Nephron progenitor cell (in vitro differentiated cells): ENCODE data around the gene PER2.
A peak's percentile ranks its signal among the peaks of the same experiment; 100 is the strongest.

ENCODE experiments used
- DNase-seq: peaks from one replicate; pipeline ENCODE4 v3.0.0; 2021
- H3K27ac Mint-ChIP-seq: 2 replicates; pipeline ENCODE4 v1.8.0; 2021; ENCODE audit warnings: mild to moderate bottlenecking, moderate library complexity, mixed read lengths
- H3K27me3 Mint-ChIP-seq: 2 replicates; pipeline ENCODE4 v1.8.0; 2021; ENCODE audit warnings: mild to moderate bottlenecking, low read depth, mixed read lengths; ENCODE audit not compliant: poor library complexity
- H3K36me3 Mint-ChIP-seq: 2 replicates; pipeline ENCODE4 v1.8.0; 2021; ENCODE audit warnings: low read depth, mixed read lengths
- H3K4me1 Mint-ChIP-seq: 2 replicates; pipeline ENCODE4 v1.8.0; 2021; ENCODE audit warnings: mixed read lengths
- H3K4me3 Mint-ChIP-seq: 2 replicates; pipeline ENCODE4 v1.8.0; 2021; ENCODE audit warnings: mild to moderate bottlenecking, moderate library complexity, mixed read lengths
- H3K9me3 Mint-ChIP-seq: 2 replicates; pipeline ENCODE4 v1.8.0; 2021; ENCODE audit warnings: mild to moderate bottlenecking, moderate library complexity, mixed read lengths
- TF ChIP-seq, protein P1 (sequence below): fragments of 200-600 bp; sonication (generic); IDR thresholded peaks from 2 replicates; pipeline ENCODE4 v1.5.0; 2021; ENCODE audit warnings: antibody characterized with exemption

The PER2 gene

DNA sequence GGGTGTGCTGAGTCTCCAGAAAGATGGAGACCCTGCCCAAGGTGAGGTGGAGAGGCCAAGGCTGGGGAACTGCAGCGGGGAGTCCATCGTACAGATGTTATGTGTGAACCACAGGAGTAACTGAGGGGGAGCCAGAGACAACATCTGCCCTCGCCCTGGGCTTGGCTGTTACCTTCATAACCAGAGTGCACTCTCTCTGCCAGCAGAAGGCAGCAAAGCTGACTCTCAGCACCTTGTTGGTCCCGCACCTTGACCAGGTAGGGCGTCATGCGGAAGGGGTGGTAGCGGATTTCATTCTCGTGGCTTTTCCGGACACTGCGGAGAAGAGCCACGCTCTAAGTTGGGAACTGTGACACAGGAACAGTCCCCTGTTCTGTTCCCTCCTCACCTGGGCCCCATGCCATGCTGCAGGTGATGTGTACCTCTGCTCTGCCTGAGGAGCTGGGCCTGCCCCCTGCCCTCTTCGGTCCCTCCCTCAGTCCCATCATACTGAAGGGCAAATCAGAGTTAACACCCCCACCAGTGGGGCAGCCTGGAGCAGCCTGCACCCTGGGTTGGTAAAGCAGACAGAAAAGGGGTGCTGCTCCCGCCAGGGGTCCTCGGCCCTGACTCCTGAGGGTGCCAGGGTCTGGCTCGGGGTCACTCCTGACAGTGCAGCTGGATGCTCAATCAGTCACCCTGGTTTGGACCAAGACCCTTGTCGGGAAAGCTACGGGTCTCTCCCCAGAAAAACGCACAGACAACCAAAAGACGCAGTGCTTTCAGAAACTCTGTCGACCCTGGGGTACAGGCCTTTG, 20.3 kb downstream of the PER2 start:
- Mint-ChIP-seq H3K4me1 (peaks cover 26% of the 10 kb centered on the region), H3K27ac (no peak overlapping the region), H3K4me3 (no peak overlapping the region), H3K27me3 (no peaks in the 10 kb centered on the region), H3K9me3 (no peaks in the 10 kb centered on the region), H3K36me3 (peaks cover 26% of the 10 kb centered on the region)
- DNase-seq = peak; percentile 0
- TF ChIP-seq, protein P1, sequence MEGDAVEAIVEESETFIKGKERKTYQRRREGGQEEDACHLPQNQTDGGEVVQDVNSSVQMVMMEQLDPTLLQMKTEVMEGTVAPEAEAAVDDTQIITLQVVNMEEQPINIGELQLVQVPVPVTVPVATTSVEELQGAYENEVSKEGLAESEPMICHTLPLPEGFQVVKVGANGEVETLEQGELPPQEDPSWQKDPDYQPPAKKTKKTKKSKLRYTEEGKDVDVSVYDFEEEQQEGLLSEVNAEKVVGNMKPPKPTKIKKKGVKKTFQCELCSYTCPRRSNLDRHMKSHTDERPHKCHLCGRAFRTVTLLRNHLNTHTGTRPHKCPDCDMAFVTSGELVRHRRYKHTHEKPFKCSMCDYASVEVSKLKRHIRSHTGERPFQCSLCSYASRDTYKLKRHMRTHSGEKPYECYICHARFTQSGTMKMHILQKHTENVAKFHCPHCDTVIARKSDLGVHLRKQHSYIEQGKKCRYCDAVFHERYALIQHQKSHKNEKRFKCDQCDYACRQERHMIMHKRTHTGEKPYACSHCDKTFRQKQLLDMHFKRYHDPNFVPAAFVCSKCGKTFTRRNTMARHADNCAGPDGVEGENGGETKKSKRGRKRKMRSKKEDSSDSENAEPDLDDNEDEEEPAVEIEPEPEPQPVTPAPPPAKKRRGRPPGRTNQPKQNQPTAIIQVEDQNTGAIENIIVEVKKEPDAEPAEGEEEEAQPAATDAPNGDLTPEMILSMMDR = no peak

DNA sequence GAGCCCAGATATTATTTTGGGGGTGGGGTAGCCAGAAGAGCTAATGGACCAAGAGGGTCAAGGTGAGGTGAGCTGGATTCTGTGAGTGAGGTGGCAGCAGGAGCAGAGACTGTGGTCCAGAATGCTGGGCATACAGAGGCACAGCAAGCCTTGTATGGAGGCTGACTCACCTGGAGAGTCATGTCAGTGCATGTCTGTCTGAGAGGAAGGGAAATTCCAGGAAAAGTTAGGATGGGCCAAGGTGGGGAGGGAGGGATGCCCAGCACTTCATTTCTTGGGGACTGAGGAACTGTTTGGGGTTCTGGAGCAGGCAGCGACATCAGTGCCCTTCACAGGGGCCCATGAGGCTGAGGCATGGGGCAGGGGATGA, 21.1 kb downstream of the PER2 start:
- peaks cover 27% of the 10 kb centered on the region for H3K4me1 Mint-ChIP-seq
- H3K27me3 Mint-ChIP-seq = no peaks in the 10 kb centered on the region
- H3K36me3 Mint-ChIP-seq = peaks cover 19% of the 10 kb centered on the region
- no peak for DNase-seq
- no peak overlapping the region for H3K27ac Mint-ChIP-seq
- H3K9me3 Mint-ChIP-seq = no peaks in the 10 kb centered on the region
- no peak overlapping the region for H3K4me3 Mint-ChIP-seq
- TF ChIP-seq, protein P1 = no peak

DNA sequence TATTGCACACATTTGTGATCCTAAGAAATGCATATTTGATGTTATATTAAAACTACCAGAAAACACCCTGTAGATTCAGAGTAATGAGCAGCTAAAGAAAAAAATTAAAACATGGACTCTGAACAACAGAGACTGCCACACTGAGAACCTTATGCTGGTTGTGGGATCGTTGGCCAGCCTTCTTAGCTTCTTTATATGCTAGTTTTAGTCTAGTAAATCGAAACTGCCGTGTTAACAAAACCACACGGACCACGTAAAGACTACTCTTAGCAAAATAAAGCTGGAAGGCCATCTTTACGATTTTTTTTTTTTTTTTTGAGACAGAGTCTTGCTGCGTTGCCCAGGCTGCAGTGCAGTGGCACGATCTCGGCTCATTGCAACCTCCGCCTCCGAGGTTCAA, 22.8 kb downstream of the PER2 start:
- peaks cover 27% of the 10 kb centered on the region for H3K4me1 Mint-ChIP-seq
- H3K27me3 Mint-ChIP-seq = no peaks in the 10 kb centered on the region
- TF ChIP-seq, protein P1 = no peak

DNA sequence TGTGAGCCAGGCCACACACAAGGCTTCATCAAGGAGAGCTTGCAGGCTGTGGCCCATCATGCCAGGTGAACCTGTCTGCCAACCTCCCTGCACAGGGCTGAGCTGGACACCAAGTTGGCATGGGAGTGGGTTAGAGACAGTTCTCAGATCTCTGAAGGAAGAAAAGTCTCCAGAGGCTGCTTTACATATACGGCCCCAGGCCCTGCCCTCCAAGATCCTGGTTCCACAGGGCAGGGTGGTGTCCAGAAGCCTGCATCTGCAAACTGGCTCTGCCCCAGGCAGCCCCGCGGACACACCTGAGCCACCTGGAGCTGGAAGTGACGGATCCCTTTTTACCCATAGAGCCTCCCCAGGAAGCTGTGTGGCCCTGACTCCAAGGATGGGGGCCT, 24.3 kb downstream of the PER2 start:
- Mint-ChIP-seq H3K4me1 (peaks cover 35% of the 10 kb centered on the region), H3K27ac (no peak overlapping the region), H3K36me3 (peaks cover 11% of the 10 kb centered on the region), H3K9me3 (no peaks in the 10 kb centered on the region), H3K27me3 (no peaks in the 10 kb centered on the region), H3K4me3 (no peak overlapping the region)
- TF ChIP-seq, protein P1 = no peak
- DNase-seq = no peak

More for the DNA sequence above, 22.8 kb downstream of the PER2 start:
- Mint-ChIP-seq H3K27ac (no peak overlapping the region), H3K36me3 (peaks cover 12% of the 10 kb centered on the region), H3K9me3 (no peaks in the 10 kb centered on the region), H3K4me3 (no peak overlapping the region)
- DNase-seq = no peak

DNA sequence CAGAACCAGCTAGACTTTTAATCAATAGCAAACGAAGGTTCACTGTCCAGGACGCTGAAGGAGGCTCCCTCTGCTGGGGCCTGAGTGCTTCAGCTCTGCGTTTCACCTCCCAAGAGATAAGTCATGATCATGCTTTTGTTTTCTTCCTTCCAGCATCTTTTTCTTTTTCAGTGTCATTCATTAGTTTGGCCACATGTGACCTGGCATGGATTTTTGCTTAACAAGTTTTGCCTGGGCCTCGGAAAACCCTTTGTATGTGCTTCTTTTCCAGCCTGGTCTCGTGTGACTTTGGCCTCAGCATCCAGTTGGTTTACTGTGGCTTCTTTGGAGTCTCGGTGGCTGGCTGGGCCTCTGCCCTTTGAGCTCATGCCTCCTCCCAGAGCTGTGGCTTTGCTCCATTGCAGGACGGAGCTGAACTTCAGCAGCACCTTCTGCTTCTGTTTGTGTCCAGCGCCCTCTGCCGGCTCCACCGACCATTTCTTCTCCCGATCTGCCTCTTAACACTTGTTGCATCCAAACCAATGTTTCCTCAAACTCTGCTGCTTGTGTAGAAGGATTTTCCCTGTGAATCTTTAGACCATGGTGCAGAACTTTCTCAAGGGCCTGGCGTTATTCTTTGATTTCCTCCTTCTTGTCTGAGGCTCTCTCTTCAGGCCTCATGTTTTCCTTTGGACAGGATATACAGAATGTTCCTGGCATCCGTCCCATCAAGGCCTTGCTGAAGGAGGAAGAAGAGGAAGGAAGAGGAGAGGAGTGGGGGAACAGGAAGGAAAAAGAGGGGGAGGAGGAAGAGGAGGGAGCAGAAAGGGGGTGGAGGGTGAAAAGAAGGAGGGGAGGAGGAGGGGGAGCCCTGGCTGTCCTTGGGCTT, 25.0 kb downstream of the PER2 start:
- no peak overlapping the region for H3K4me3 Mint-ChIP-seq
- peak overlapping the region; percentile 6 for H3K27ac Mint-ChIP-seq
- no peaks in the 10 kb centered on the region for H3K9me3 Mint-ChIP-seq
- TF ChIP-seq, protein P1 = peak; percentile 78
- peak; percentile 89 for DNase-seq
- H3K27me3 Mint-ChIP-seq = no peaks in the 10 kb centered on the region
- peaks cover 11% of the 10 kb centered on the region for H3K36me3 Mint-ChIP-seq
- H3K4me1 Mint-ChIP-seq = peaks cover 38% of the 10 kb centered on the region
